ENCODE data around the gene PRSS36. TPM values are rescaled to one million over a fixed set of nuclear protein-coding genes. Genes with fewer than 3 reads are reported as not detected.
A peak's percentile ranks its signal among the peaks of the same experiment; 100 is the strongest.

The PRSS36 gene
- total and polyA plus RNA-seq, 9 of the 15 experiments (the other 6 are each of a cell fraction or from before 2014, with no cell fraction given) = 0.09 to 1.2 (median 0.54) TPM; not detected in 2

GRCh38 chr16:31148281-31148728, 1.6 kb downstream of the PRSS36 start (continued):
- TF ChIP-seq ZBTB33 (CRISPR knock-in tag; IDR thresholded peaks at IDR 0.05) (peak; percentile 98), RBM17 (IDR thresholded peaks at IDR 0.05; ENCODE audit: borderline replicate concordance, low read depth, low read length) (no peak), ZSCAN32 (CRISPR knock-in tag; IDR thresholded peaks at IDR 0.05) (no peak), CTCF (IDR thresholded peaks at IDR 0.05 in 2 of 3, conservative IDR thresholded peaks at IDR 0.05 in 1 of 3; ENCODE audit: insufficient read depth in 2 of 3, low read depth in 1 of 3, low read length in 3 of 3) (peak in 1 of 3 experiments; percentile 12; a peak in 2 of 6 replicates), ESRRB (CRISPR knock-in tag; IDR thresholded peaks at IDR 0.05; ENCODE audit: borderline replicate concordance) (no peak), NCOA6 (IDR thresholded peaks at IDR 0.05) (peak; percentile 92), ZNF212 (CRISPR knock-in tag; IDR thresholded peaks at IDR 0.05) (no peak), THRB (CRISPR knock-in tag; conservative IDR thresholded peaks at IDR 0.05) (no peak), ELF1 (tag; IDR thresholded peaks at IDR 0.05) (no peak), ZNF311 (CRISPR knock-in tag; IDR thresholded peaks at IDR 0.05) (no peak), STAT5B (CRISPR knock-in tag; IDR thresholded peaks at IDR 0.05) (no peak), NKRF (IDR thresholded peaks at IDR 0.05; ENCODE audit: borderline replicate concordance) (no peak), RNF219 (CRISPR knock-in tag; IDR thresholded peaks at IDR 0.05) (no peak), ZNF75A (CRISPR knock-in tag; IDR thresholded peaks at IDR 0.05) (no peak), ELK1 (CRISPR knock-in tag; IDR thresholded peaks at IDR 0.05) (no peak), ATF3 (IDR thresholded peaks at IDR 0.05) (no peak), ATF3 (CRISPR knock-in tag; conservative IDR thresholded peaks at IDR 0.05) (no peak)

Measured in K562 (cell line).